SW480 (cell line): ENCODE data around the gene COL26A1.

Source experiments
- DNase-seq: peaks from one replicate; pipeline ENCODE4 v3.0.0-alpha.2; 2016; ENCODE audit warnings: low spot score

Gene COL26A1

GRCh38 chr7:101535351-101535751 lies 172.7 kb downstream of the COL26A1 start:
- DNase-seq: no peak

GRCh38 chr7:101536232-101536631 lies 173.6 kb downstream of the COL26A1 start:
- DNase-seq: no peak

GRCh38 chr7:101536668-101537067 lies 174.0 kb downstream of the COL26A1 start:
- no peak for DNase-seq

GRCh38 chr7:101537205-101537604 lies 174.5 kb downstream of the COL26A1 start:
- no peak for DNase-seq

GRCh38 chr7:101537935-101538595 lies 175.4 kb downstream of the COL26A1 start:
- no peak for DNase-seq

- DNase-seq: no peak
Observed at GRCh38 chr7:101538596-101539459, 176.2 kb downstream of the COL26A1 start.

GRCh38 chr7:101539784-101540183 lies 177.1 kb downstream of the COL26A1 start:
- no peak for DNase-seq

GRCh38 chr7:101542527-101543241 lies 180.0 kb downstream of the COL26A1 start:
- peak; percentile 58 for DNase-seq

- no peak for DNase-seq
Observed at GRCh38 chr7:101543242-101543766, 180.6 kb downstream of the COL26A1 start.

- no peak for DNase-seq
Observed at GRCh38 chr7:101543846-101544245, 181.2 kb downstream of the COL26A1 start.

GRCh38 chr7:101545441-101546190 lies 182.9 kb downstream of the COL26A1 start:
- no peak for DNase-seq

- no peak for DNase-seq
Observed at GRCh38 chr7:101546308-101546936, 183.7 kb downstream of the COL26A1 start.

- no peak for DNase-seq
Observed at GRCh38 chr7:101547022-101547915, 184.6 kb downstream of the COL26A1 start.

- DNase-seq: no peak
Observed at GRCh38 chr7:101547916-101548661, 185.4 kb downstream of the COL26A1 start.

- no peak for DNase-seq
Observed at GRCh38 chr7:101549734-101550133, 187.1 kb downstream of the COL26A1 start.

- DNase-seq: no peak
Observed at GRCh38 chr7:101550641-101551541, 188.2 kb downstream of the COL26A1 start.

- no peak for DNase-seq
Observed at GRCh38 chr7:101553018-101553770, 190.5 kb downstream of the COL26A1 start.
